GM19193 (cell line): Measurements from ENCODE around the gene UNC93A.

Source experiments
- POLR2A ChIP-seq: IDR thresholded peaks from 4 replicates; pipeline ENCODE4 v1.6.1; 2011; ENCODE audit not compliant: insufficient read depth, insufficient read length; ENCODE audit errors: extremely low read depth

Gene UNC93A

DNA sequence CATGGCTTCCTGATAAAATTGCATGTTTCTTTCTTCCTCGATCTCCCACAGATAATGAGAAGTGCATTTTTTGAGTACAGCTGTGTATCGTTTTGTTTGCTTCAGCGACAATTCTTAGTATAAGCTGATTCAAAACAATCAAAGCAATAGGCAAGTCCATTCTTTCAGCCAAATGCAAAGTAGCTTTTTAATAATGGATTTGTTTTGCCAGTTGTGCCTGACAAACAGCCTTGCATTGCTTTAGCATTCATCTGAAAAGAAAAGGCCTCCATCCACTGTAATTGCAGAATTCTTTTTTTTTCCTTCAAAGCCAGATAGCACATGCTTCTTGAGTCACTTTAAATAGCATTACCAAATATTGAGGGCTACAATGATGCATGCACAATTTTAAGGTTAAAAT lies 65.8 kb downstream of the UNC93A start:
- TF ChIP-seq POLR2A = no peak
